Stimulated activated naive CD8-positive, alpha-beta T cell treated with anti-CD3 and anti-CD28 coated beads, Interleukin-15, Interleukin-2, amounts not matched to agents 100 ng/mL and 50 ng/mL, for 24 hours (primary cell): ENCODE data around the gene SMAD4.
A peak's percentile ranks its signal among the peaks of the same experiment; 100 is the strongest.
"Not testable (repeated sequence)": the region's sequence is repeated elsewhere in the genome, so short reads cannot be mapped to it uniquely, and the experiment has no call there.

ENCODE experiments used
- H3K27ac Mint-ChIP-seq: one replicate; pipeline ENCODE4 v1.8.0; 2021; ENCODE audit warnings: mild to moderate bottlenecking, mixed read lengths
- H3K27me3 Mint-ChIP-seq: one replicate; pipeline ENCODE4 v1.8.0; 2021; ENCODE audit warnings: mixed read lengths
- H3K36me3 Mint-ChIP-seq: one replicate; pipeline ENCODE4 v1.8.0; 2021; ENCODE audit warnings: low read depth, mixed read lengths
- H3K4me1 Mint-ChIP-seq: one replicate; pipeline ENCODE4 v1.8.0; 2021; ENCODE audit warnings: low read depth, mixed read lengths
- H3K4me3 Mint-ChIP-seq: one replicate; pipeline ENCODE4 v1.8.0; 2021; ENCODE audit warnings: mild to moderate bottlenecking, mixed read lengths
- H3K9me3 Mint-ChIP-seq: one replicate; pipeline ENCODE4 v1.8.0; 2021; ENCODE audit warnings: mixed read lengths

SMAD4 gene

GRCh38 chr18:51029694-51030536 lies at the start of gene SMAD4:
TSS of gene SMAD4 (plus strand) at chr18:51030213. CDS start at chr18:51047047, 16,834 bp downstream.
- peak within 1 kb of the TSS; percentile 95 for H3K27ac Mint-ChIP-seq
- peak within 1 kb of the TSS; percentile 97 for H3K4me3 Mint-ChIP-seq
- no peaks in the 10 kb centered on the region for H3K9me3 Mint-ChIP-seq
- peaks cover 64% of the 10 kb centered on the region for H3K4me1 Mint-ChIP-seq
- H3K36me3 Mint-ChIP-seq = peaks cover 16% of the 10 kb centered on the region
- no peaks in the 10 kb centered on the region for H3K27me3 Mint-ChIP-seq

GRCh38 chr18:50981381-50981780 lies 48.6 kb upstream of the SMAD4 start:
- Mint-ChIP-seq H3K36me3 (peaks cover 46% of the 10 kb centered on the region), H3K27ac (no peak overlapping the region), H3K9me3 (no peaks in the 10 kb centered on the region), H3K4me1 (no peaks in the 10 kb centered on the region), H3K4me3 (no peak overlapping the region), H3K27me3 (no peaks in the 10 kb centered on the region)

GRCh38 chr18:50982086-50982801 lies 47.8 kb upstream of the SMAD4 start:
- no peak overlapping the region for H3K4me3 Mint-ChIP-seq
- H3K27ac Mint-ChIP-seq = no peak overlapping the region
- H3K27me3 Mint-ChIP-seq = no peaks in the 10 kb centered on the region
- peaks cover 42% of the 10 kb centered on the region for H3K36me3 Mint-ChIP-seq
- H3K4me1 Mint-ChIP-seq = no peaks in the 10 kb centered on the region
- no peaks in the 10 kb centered on the region for H3K9me3 Mint-ChIP-seq

GRCh38 chr18:50982802-50983179 lies 47.2 kb upstream of the SMAD4 start:
- Mint-ChIP-seq H3K4me1 (no peaks in the 10 kb centered on the region), H3K9me3 (no peaks in the 10 kb centered on the region), H3K27ac (no peak overlapping the region), H3K4me3 (no peak overlapping the region), H3K36me3 (peaks cover 36% of the 10 kb centered on the region), H3K27me3 (no peaks in the 10 kb centered on the region)

- H3K36me3 Mint-ChIP-seq = peaks cover 19% of the 10 kb centered on the region
- no peak overlapping the region for H3K4me3 Mint-ChIP-seq
- H3K9me3 Mint-ChIP-seq = no peaks in the 10 kb centered on the region
- H3K27ac Mint-ChIP-seq = no peak overlapping the region
- H3K27me3 Mint-ChIP-seq = no peaks in the 10 kb centered on the region
- H3K4me1 Mint-ChIP-seq = no peaks in the 10 kb centered on the region
Measured at GRCh38 chr18:50986360-50987087, 43.5 kb upstream of the SMAD4 start.

- no peaks in the 10 kb centered on the region for H3K27me3 Mint-ChIP-seq
Measured at GRCh38 chr18:50987261-50987660, 42.8 kb upstream of the SMAD4 start.

GRCh38 chr18:50989711-50990110 lies 40.3 kb upstream of the SMAD4 start:
- Mint-ChIP-seq H3K36me3 (peaks cover 14% of the 10 kb centered on the region), H3K27ac (no peak overlapping the region), H3K4me3 (no peak overlapping the region), H3K4me1 (no peaks in the 10 kb centered on the region), H3K27me3 (no peaks in the 10 kb centered on the region), H3K9me3 (no peaks in the 10 kb centered on the region)

More at GRCh38 chr18:50987261-50987660, 42.8 kb upstream of the SMAD4 start:
- H3K4me3 Mint-ChIP-seq = no peak overlapping the region
- no peak overlapping the region for H3K27ac Mint-ChIP-seq
- H3K36me3 Mint-ChIP-seq = peaks cover 19% of the 10 kb centered on the region
- H3K4me1 Mint-ChIP-seq = no peaks in the 10 kb centered on the region
- no peaks in the 10 kb centered on the region for H3K9me3 Mint-ChIP-seq

- no peaks in the 10 kb centered on the region for H3K27me3 Mint-ChIP-seq
- no peaks in the 10 kb centered on the region for H3K4me1 Mint-ChIP-seq
Measured at GRCh38 chr18:50992351-50992762, 37.7 kb upstream of the SMAD4 start.

GRCh38 chr18:50994031-50994430 lies 36.0 kb upstream of the SMAD4 start:
- no peak overlapping the region for H3K27ac Mint-ChIP-seq
- H3K36me3 Mint-ChIP-seq = no peaks in the 10 kb centered on the region
- no peak overlapping the region for H3K4me3 Mint-ChIP-seq
- H3K27me3 Mint-ChIP-seq = no peaks in the 10 kb centered on the region
- H3K4me1 Mint-ChIP-seq = no peaks in the 10 kb centered on the region
- H3K9me3 Mint-ChIP-seq = no peaks in the 10 kb centered on the region

More at GRCh38 chr18:50992351-50992762, 37.7 kb upstream of the SMAD4 start:
- no peaks in the 10 kb centered on the region for H3K9me3 Mint-ChIP-seq
- no peaks in the 10 kb centered on the region for H3K36me3 Mint-ChIP-seq
- H3K4me3 Mint-ChIP-seq = no peak overlapping the region
- no peak overlapping the region for H3K27ac Mint-ChIP-seq

- not testable (repeated sequence) for H3K4me3 Mint-ChIP-seq, H3K27ac Mint-ChIP-seq, H3K27me3 Mint-ChIP-seq, H3K9me3 Mint-ChIP-seq, H3K4me1 Mint-ChIP-seq, H3K36me3 Mint-ChIP-seq
Measured at GRCh38 chr18:51003174-51003573, 26.8 kb upstream of the SMAD4 start.

- Mint-ChIP-seq H3K4me1 (no peaks in the 10 kb centered on the region), H3K36me3 (peaks cover 8% of the 10 kb centered on the region), H3K9me3 (no peaks in the 10 kb centered on the region), H3K27ac (no peak overlapping the region), H3K4me3 (no peak overlapping the region), H3K27me3 (no peaks in the 10 kb centered on the region)
Measured at GRCh38 chr18:51006061-51006818, 23.8 kb upstream of the SMAD4 start.

GRCh38 chr18:51006948-51007789 lies 22.8 kb upstream of the SMAD4 start:
- Mint-ChIP-seq H3K27me3 (no peaks in the 10 kb centered on the region), H3K27ac (no peak overlapping the region), H3K36me3 (peaks cover 1% of the 10 kb centered on the region), H3K4me1 (no peaks in the 10 kb centered on the region), H3K9me3 (no peaks in the 10 kb centered on the region), H3K4me3 (no peak overlapping the region)

- H3K9me3 Mint-ChIP-seq = no peaks in the 10 kb centered on the region
Measured at GRCh38 chr18:51007790-51008139, 22.2 kb upstream of the SMAD4 start.

GRCh38 chr18:51009072-51009471 lies 20.9 kb upstream of the SMAD4 start:
- Mint-ChIP-seq H3K36me3 (no peaks in the 10 kb centered on the region), H3K27ac (no peak overlapping the region), H3K4me1 (no peaks in the 10 kb centered on the region), H3K9me3 (no peaks in the 10 kb centered on the region), H3K4me3 (no peak overlapping the region), H3K27me3 (no peaks in the 10 kb centered on the region)

More at GRCh38 chr18:51007790-51008139, 22.2 kb upstream of the SMAD4 start:
- H3K36me3 Mint-ChIP-seq = no peaks in the 10 kb centered on the region
- no peaks in the 10 kb centered on the region for H3K4me1 Mint-ChIP-seq
- no peak overlapping the region for H3K4me3 Mint-ChIP-seq
- no peak overlapping the region for H3K27ac Mint-ChIP-seq
- H3K27me3 Mint-ChIP-seq = no peaks in the 10 kb centered on the region
